ENCODE data around the gene PPP2R5E. TPM values are rescaled to one million over a fixed set of nuclear protein-coding genes. Genes with fewer than 3 reads are reported as not detected.
A peak's percentile ranks its signal among the peaks of the same experiment; 100 is the strongest.

The PPP2R5E gene
- total and polyA plus RNA-seq, 2 of the 8 experiments (the other 6 are each of a cell fraction or from before 2014, with no cell fraction given): 6.8 to 64.6 TPM

GRCh38 chr14:63565448-63565847 lies 22.3 kb upstream of the PPP2R5E start:
- no peak overlapping the region for H3K4ac ChIP-seq (replicated peaks; ENCODE audit: insufficient read length, low read depth, low read length)
- no peak overlapping the region for H2BK12ac ChIP-seq (ENCODE audit: low read depth, low read length)
- WGBS, 2 experiments (ENCODE audit: extremely low coverage in 1 of 2, insufficient coverage in 1 of 2, insufficient read length in 1 of 2, insufficient replicate concordance in 2 of 2, low coverage in 1 of 2, low lambda C conversion rate in 2 of 2, missing lambda C conversion rate in 1 of 2): 88% methylated on average over 3 of the region's 3 CpGs; no CpG with 5 or more reads in 1 of the 2 experiments
- no peak overlapping the region for H2BK20ac ChIP-seq (ENCODE audit: low read length)
- H4K5ac ChIP-seq (ENCODE audit: insufficient read length, low read depth, low read length): no peak overlapping the region
- no peak overlapping the region for H3K4me3 ChIP-seq (ENCODE audit: extremely low read depth in 1 of 4, insufficient read depth in 2 of 4, low read depth in 3 of 4, low read length in 4 of 4)
- H3K23me2 ChIP-seq (ENCODE audit: low read depth, low read length): no peaks in the 10 kb centered on the region
- ChIA-PET POLR2A (ENCODE audit: partially characterized antibody) (no interaction called here), CTCF (ENCODE audit: partially characterized antibody) (interaction anchor here (0.7 to 1.4 kb wide), 2 partner anchors 10 to 176 kb away, joined by 3 to 5 read pairs; no protein-coding TSS in a partner anchor)
- no peak overlapping the region for H4K8ac ChIP-seq (ENCODE audit: extremely low read depth, insufficient read depth, low read length)
- H3K9ac ChIP-seq (replicated peaks in 1 of 4; ENCODE audit: extremely low read depth in 1 of 4, low read depth in 3 of 4, low read length in 3 of 4): no peak overlapping the region
- H3K56ac ChIP-seq (replicated peaks; ENCODE audit: insufficient read length, low read depth, low read length): no peak overlapping the region
- H3K4me2 ChIP-seq (ENCODE audit: insufficient read depth in 1 of 2, low read depth in 2 of 2, low read length in 2 of 2): no peak overlapping the region
- no peak overlapping the region for H3K23ac ChIP-seq (ENCODE audit: insufficient read length)
- no peaks in the 10 kb centered on the region for H4K20me1 ChIP-seq (replicated peaks in 1 of 2; ENCODE audit: control insufficient read depth in 1 of 2, insufficient read depth in 2 of 2, low read length in 2 of 2)
- H3K4me1 ChIP-seq (replicated peaks in 1 of 4; ENCODE audit: control insufficient read depth in 3 of 4, insufficient read depth in 4 of 4, low read length in 3 of 4): no peaks in the 10 kb centered on the region
- 0 out of 2 replicates have a peak overlapping the region, but pooled peaks have one; percentile 32 for H2AFZ ChIP-seq (ENCODE audit: low read length)
- no peaks in the 10 kb centered on the region for H3K9me3 ChIP-seq (ENCODE audit: insufficient read depth in 2 of 2, low read depth in 1 of 2, low read length in 1 of 2)
- no peak overlapping the region for H3K14ac ChIP-seq (ENCODE audit: insufficient read length)
- H2BK5ac ChIP-seq (ENCODE audit: low read depth, low read length): no peak overlapping the region
- no peak overlapping the region for H2BK120ac ChIP-seq (replicated peaks; ENCODE audit: low read depth, low read length)
- FAIRE-seq (no peak), DNase-seq (ENCODE audit: low read depth in 1 of 2, low spot score in 2 of 2) (no peak)
- no peaks in the 10 kb centered on the region for H3K79me1 ChIP-seq (ENCODE audit: low read depth, low read length)
- H2AK5ac ChIP-seq (ENCODE audit: low read depth, low read length): no peak overlapping the region
- H3K79me2 ChIP-seq (ENCODE audit: control insufficient read depth in 1 of 2, insufficient read depth in 2 of 2, low read length in 2 of 2): no peaks in the 10 kb centered on the region
- H3K18ac ChIP-seq (ENCODE audit: extremely low read depth, low read length): no peak overlapping the region
- H3K36me3 ChIP-seq (ENCODE audit: control insufficient read depth in 2 of 4, insufficient read depth in 4 of 4, low read length in 3 of 4): no peaks in the 10 kb centered on the region
- H4K91ac ChIP-seq (replicated peaks; ENCODE audit: insufficient read length, low read length): no peak overlapping the region
- H3K27me3 ChIP-seq (replicated peaks in 1 of 4; ENCODE audit: control insufficient read depth in 3 of 4, extremely low read depth in 1 of 4, insufficient read depth in 3 of 4, low read length in 3 of 4): no peaks in the 10 kb centered on the region
- no peak overlapping the region for H3K27ac ChIP-seq (ENCODE audit: low read depth, low read length)
- no peak overlapping the region for H2BK15ac ChIP-seq (ENCODE audit: low read length)
- TF ChIP-seq BCL11A (IDR thresholded peaks at IDR 0.05; ENCODE audit: low read depth in 2 of 2, low read length in 2 of 2) (no peak), CTBP2 (IDR thresholded peaks at IDR 0.05; ENCODE audit: borderline replicate concordance, insufficient read depth, insufficient read length, low read length) (no peak), CHD2 (IDR thresholded peaks at IDR 0.05; ENCODE audit: low read length) (no peak), TEAD4 (IDR thresholded peaks at IDR 0.05; ENCODE audit: low read depth, low read length) (no peak), CREB1 (IDR thresholded peaks at IDR 0.05) (no peak), TCF12 (IDR thresholded peaks at IDR 0.05; ENCODE audit: low read depth, low read length) (no peak), JUN (IDR thresholded peaks at IDR 0.05; ENCODE audit: low read depth, low read length) (no peak), ZNF274 (IDR thresholded peaks at IDR 0.05; ENCODE audit: borderline replicate concordance, extremely low read depth, low read length) (no peak), KDM1A (IDR thresholded peaks at IDR 0.05; ENCODE audit: borderline replicate concordance, low read length) (no peak), ATF2 (IDR thresholded peaks at IDR 0.05; ENCODE audit: low read length) (no peak), EZH2 (IDR thresholded peaks at IDR 0.05; ENCODE audit: low read depth, low read length, severe bottlenecking) (no peak), E2F6 (IDR thresholded peaks at IDR 0.05) (no peak)

Measured in H1 (cell line).